Panc1 (cell line): ENCODE measurements around the gene EDNRB. TPM values are rescaled to one million over a fixed set of nuclear protein-coding genes. Genes with fewer than 3 reads are reported as not detected.

Experiments
- ATAC-seq: fragments of 200-7000 bp; cut with Tn5 transposase; 2 replicates; pipeline ENCODE4 v1.9.1; 2020; ENCODE audit warnings: mild to moderate bottlenecking, moderate library complexity
- BruUV-seq: library from RNA; stranded (reverse); fragments of 400-500 nt; replicated peaks from 2 replicates; lab custom pipeline; 2021; lab: Mats Ljungman, UMichigan
- CTCF ChIA-PET: fragments of 300-600 bp; sonication (Branson Sonifier 250); formaldehyde crosslinking; loops from one replicate; lab custom pipeline; 2022; ENCODE audit warnings: antibody characterized with exemption; lab: Charles Lee
- POLR2A ChIA-PET: fragments of 300-600 bp; sonication (Branson Sonifier 250); formaldehyde crosslinking; loops from one replicate; lab custom pipeline; 2022; ENCODE audit warnings: antibody characterized with exemption; lab: Charles Lee
- DNase-seq: peaks from one replicate; pipeline ENCODE4 v3.0.0-alpha.2; 2010; ENCODE audit warnings: low read depth, low spot score
- H3K27ac ChIP-seq: 2 replicates; pipeline ENCODE4 v1.5.1; 2011; ENCODE audit warnings: mild to moderate bottlenecking, low read length, inconsistent platforms
- H3K27me3 ChIP-seq: fragments of 200-500 bp; sonication (Bioruptor generic); 2 replicates; pipeline ENCODE4 v1.6.0; 2014; ENCODE audit warnings: low read length, inconsistent platforms; ENCODE audit not compliant: control insufficient read depth, insufficient read depth
- H3K36me3 ChIP-seq: fragments of 200-500 bp; sonication (Bioruptor generic); 2 replicates; pipeline ENCODE4 v1.5.1; 2014; ENCODE audit warnings: inconsistent platforms, mild to moderate bottlenecking, low read length, moderate library complexity; ENCODE audit not compliant: control insufficient read depth, insufficient read depth
- H3K4me1 ChIP-seq: 2 replicates; pipeline ENCODE4 v1.5.1; 2011; ENCODE audit warnings: inconsistent platforms, mild to moderate bottlenecking, low read length, moderate library complexity; ENCODE audit not compliant: control insufficient read depth, insufficient read depth
- H3K4me3 ChIP-seq, 2 experiments: 2 replicates each; pipeline ENCODE4 v1.5.1; 2011 to 2012; ENCODE audit warnings: low read depth in 2 of 2, low read length in 2 of 2, mild to moderate bottlenecking in 2 of 2, inconsistent platforms in 1 of 2, moderate library complexity in 1 of 2
- H3K9me3 ChIP-seq: fragments of 200-500 bp; sonication (Bioruptor generic); 2 replicates; pipeline ENCODE4 v1.5.1; 2014; ENCODE audit warnings: low read depth, mild to moderate bottlenecking, inconsistent platforms, low read length, moderate library complexity; ENCODE audit not compliant: control insufficient read depth, insufficient read depth
- POLR2AphosphoS5 ChIP-seq: IDR thresholded peaks from 2 replicates; pipeline ENCODE4 v1.6.1; 2012; ENCODE audit warnings: mild to moderate bottlenecking, low read depth, low read length, moderate library complexity
- SIN3A ChIP-seq: IDR thresholded peaks from 2 replicates; pipeline ENCODE4 v1.6.1; 2012; ENCODE audit warnings: low read depth, mild to moderate bottlenecking, low read length, moderate library complexity, borderline replicate concordance; ENCODE audit not compliant: insufficient read depth
- TCF7L2 ChIP-seq: IDR thresholded peaks from 2 replicates; pipeline ENCODE4 v1.6.1; 2011; ENCODE audit warnings: mild to moderate bottlenecking, low read depth, low read length, inconsistent platforms
- in situ Hi-C: cut with HindIII; loops from 2 replicates; pipeline ENCODE4 v1.10.0; 2016; ENCODE audit warnings: low sequenced_read_pairs, low pct_unique_long_range_greater_than_20kb
- intact Hi-C: fragments of 100-400 bp; cut with micrococcal nuclease; formaldehyde crosslinking; loops from one replicate; pipeline ENCODE4 v1.10.0; 2022; ENCODE audit not compliant: unreplicated experiment
- total RNA-seq: library from RNA; stranded (reverse); gene quantifications from one replicate; pipeline ENCODE4 v1.2.1, GENCODE V29; 2021; ENCODE audit not compliant: unreplicated experiment
- TF ChIP-seq, protein P1 (sequence below): fragments of 450-650 bp; IDR thresholded peaks from 2 replicates; pipeline ENCODE4 v1.5.1; 2017; ENCODE audit warnings: mild to moderate bottlenecking
- TF ChIP-seq, protein P2 (sequence below), 2 experiments: IDR thresholded peaks; 2 replicates each; pipeline ENCODE4 v1.6.1; 2011 to 2012; ENCODE audit warnings: low read depth in 2 of 2, control low read depth in 1 of 2, low read length in 1 of 2, mild to moderate bottlenecking in 1 of 2, moderate library complexity in 1 of 2; ENCODE audit not compliant: insufficient read depth in 1 of 2

EDNRB gene
- total RNA-seq, 1 experiment from 2014 or later = 0.18 TPM

- intact Hi-C loops (no loop called here), in situ Hi-C loops (no loop called here)
- Histone ChIP-seq H3K9me3 (no peaks in the 10 kb centered on the region), H3K27ac (no peak overlapping the region), H3K36me3 (no peaks in the 10 kb centered on the region), H3K4me1 (no peaks in the 10 kb centered on the region), H3K4me3 (no peak overlapping the region), H3K27me3 (no peaks in the 10 kb centered on the region)
- POLR2A ChIA-PET = no interaction called here
- no peak for DNase-seq
- ATAC-seq = no peak
- no peak for TF ChIP-seq POLR2AphosphoS5
- TF ChIP-seq, protein P1, sequence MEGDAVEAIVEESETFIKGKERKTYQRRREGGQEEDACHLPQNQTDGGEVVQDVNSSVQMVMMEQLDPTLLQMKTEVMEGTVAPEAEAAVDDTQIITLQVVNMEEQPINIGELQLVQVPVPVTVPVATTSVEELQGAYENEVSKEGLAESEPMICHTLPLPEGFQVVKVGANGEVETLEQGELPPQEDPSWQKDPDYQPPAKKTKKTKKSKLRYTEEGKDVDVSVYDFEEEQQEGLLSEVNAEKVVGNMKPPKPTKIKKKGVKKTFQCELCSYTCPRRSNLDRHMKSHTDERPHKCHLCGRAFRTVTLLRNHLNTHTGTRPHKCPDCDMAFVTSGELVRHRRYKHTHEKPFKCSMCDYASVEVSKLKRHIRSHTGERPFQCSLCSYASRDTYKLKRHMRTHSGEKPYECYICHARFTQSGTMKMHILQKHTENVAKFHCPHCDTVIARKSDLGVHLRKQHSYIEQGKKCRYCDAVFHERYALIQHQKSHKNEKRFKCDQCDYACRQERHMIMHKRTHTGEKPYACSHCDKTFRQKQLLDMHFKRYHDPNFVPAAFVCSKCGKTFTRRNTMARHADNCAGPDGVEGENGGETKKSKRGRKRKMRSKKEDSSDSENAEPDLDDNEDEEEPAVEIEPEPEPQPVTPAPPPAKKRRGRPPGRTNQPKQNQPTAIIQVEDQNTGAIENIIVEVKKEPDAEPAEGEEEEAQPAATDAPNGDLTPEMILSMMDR = no peak
- TF ChIP-seq, protein P2, sequence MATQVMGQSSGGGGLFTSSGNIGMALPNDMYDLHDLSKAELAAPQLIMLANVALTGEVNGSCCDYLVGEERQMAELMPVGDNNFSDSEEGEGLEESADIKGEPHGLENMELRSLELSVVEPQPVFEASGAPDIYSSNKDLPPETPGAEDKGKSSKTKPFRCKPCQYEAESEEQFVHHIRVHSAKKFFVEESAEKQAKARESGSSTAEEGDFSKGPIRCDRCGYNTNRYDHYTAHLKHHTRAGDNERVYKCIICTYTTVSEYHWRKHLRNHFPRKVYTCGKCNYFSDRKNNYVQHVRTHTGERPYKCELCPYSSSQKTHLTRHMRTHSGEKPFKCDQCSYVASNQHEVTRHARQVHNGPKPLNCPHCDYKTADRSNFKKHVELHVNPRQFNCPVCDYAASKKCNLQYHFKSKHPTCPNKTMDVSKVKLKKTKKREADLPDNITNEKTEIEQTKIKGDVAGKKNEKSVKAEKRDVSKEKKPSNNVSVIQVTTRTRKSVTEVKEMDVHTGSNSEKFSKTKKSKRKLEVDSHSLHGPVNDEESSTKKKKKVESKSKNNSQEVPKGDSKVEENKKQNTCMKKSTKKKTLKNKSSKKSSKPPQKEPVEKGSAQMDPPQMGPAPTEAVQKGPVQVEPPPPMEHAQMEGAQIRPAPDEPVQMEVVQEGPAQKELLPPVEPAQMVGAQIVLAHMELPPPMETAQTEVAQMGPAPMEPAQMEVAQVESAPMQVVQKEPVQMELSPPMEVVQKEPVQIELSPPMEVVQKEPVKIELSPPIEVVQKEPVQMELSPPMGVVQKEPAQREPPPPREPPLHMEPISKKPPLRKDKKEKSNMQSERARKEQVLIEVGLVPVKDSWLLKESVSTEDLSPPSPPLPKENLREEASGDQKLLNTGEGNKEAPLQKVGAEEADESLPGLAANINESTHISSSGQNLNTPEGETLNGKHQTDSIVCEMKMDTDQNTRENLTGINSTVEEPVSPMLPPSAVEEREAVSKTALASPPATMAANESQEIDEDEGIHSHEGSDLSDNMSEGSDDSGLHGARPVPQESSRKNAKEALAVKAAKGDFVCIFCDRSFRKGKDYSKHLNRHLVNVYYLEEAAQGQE (IDR thresholded peaks at IDR 0.05; ENCODE audit: insufficient read depth in 1 of 2, low read depth in 2 of 2, low read length in 1 of 2) = no peak
- no peak for TF ChIP-seq TCF7L2
- TF ChIP-seq SIN3A = no peak
- CTCF ChIA-PET = interaction anchor here (0.6 kb wide), 1 partner anchor 125 kb away, joined by 3 read pairs; no protein-coding TSS in a partner anchor
- BruUV-seq = no TSS peak
Observed at GRCh38 chr13:77915686-77916085, 2.9 kb downstream of the EDNRB start.

- BruUV-seq = no TSS peak
- no peak for ATAC-seq
- no peak overlapping the region for H3K27ac ChIP-seq
- intact Hi-C loops = no loop called here
- DNase-seq = no peak
- in situ Hi-C loops = no loop called here
- TF ChIP-seq, protein P1 = no peak
- TF ChIP-seq SIN3A (no peak), POLR2AphosphoS5 (no peak), TCF7L2 (no peak)
- TF ChIP-seq, protein P2 (IDR thresholded peaks at IDR 0.05; ENCODE audit: insufficient read depth in 1 of 2, low read depth in 2 of 2, low read length in 1 of 2) = no peak
- no peaks in the 10 kb centered on the region for H3K36me3 ChIP-seq
- POLR2A ChIA-PET = no interaction called here
- H3K4me3 ChIP-seq = no peak overlapping the region
- no peaks in the 10 kb centered on the region for H3K9me3 ChIP-seq
- no peaks in the 10 kb centered on the region for H3K4me1 ChIP-seq
- no peaks in the 10 kb centered on the region for H3K27me3 ChIP-seq
- CTCF ChIA-PET = no interaction called here
Observed at GRCh38 chr13:77913003-77913402, 5.6 kb downstream of the EDNRB start.
